GM12801 (cell line): ENCODE measurements around the gene AKAP13.

ENCODE experiments used
- CTCF ChIP-seq: IDR thresholded peaks from one replicate; pipeline ENCODE4 v1.5.1; 2011; ENCODE audit warnings: control low read depth; ENCODE audit not compliant: insufficient read length; ENCODE audit errors: extremely low read depth

The AKAP13 gene

GRCh38 chr15:85383470-85384148 is 3.2 kb downstream of the AKAP13 start:
- no peak for TF ChIP-seq CTCF

GRCh38 chr15:85386261-85386660 is 5.9 kb downstream of the AKAP13 start:
- TF ChIP-seq CTCF: no peak

- no peak for TF ChIP-seq CTCF
These were observed 8.3 kb downstream of the AKAP13 start for GRCh38 chr15:85388566-85389305.

GRCh38 chr15:85389306-85389650 is 8.9 kb downstream of the AKAP13 start:
- TF ChIP-seq CTCF: no peak

- TF ChIP-seq CTCF: no peak
These were observed 9.4 kb downstream of the AKAP13 start for GRCh38 chr15:85389772-85390171.

GRCh38 chr15:85393210-85393609 is 12.8 kb downstream of the AKAP13 start:
- no peak for TF ChIP-seq CTCF

GRCh38 chr15:85394554-85395333 is 14.3 kb downstream of the AKAP13 start:
- TF ChIP-seq CTCF: no peak
